Stimulated activated CD8-positive, alpha-beta memory T cell treated with anti-CD3 and anti-CD28 coated beads, Interleukin-4, amount 100 ng/mL, for 24 hours (primary cell): Measurements from ENCODE around the gene DISC1.
"Not testable (repeated sequence)": the region's sequence is repeated elsewhere in the genome, so short reads cannot be mapped to it uniquely, and the experiment has no call there.

Experiments used
- DNase-seq: peaks from one replicate; pipeline ENCODE4 v3.0.0-alpha.2; 2020; ENCODE audit warnings: low read depth

Gene DISC1

GRCh38 chr1:231699784-231700183 is 73.2 kb downstream of the DISC1 start:
- DNase-seq: no peak

GRCh38 chr1:231701306-231701705 is 74.7 kb downstream of the DISC1 start:
- no peak for DNase-seq

- DNase-seq: no peak
These were observed 75.7 kb downstream of the DISC1 start for GRCh38 chr1:231702331-231702730.

- no peak for DNase-seq
These were observed 76.2 kb downstream of the DISC1 start for GRCh38 chr1:231702804-231703203.

GRCh38 chr1:231705806-231706760 is 79.5 kb downstream of the DISC1 start:
- DNase-seq: no peak

- DNase-seq: no peak
These were observed 80.3 kb downstream of the DISC1 start for GRCh38 chr1:231706934-231707333.

GRCh38 chr1:231707407-231707806 is 80.8 kb downstream of the DISC1 start:
- DNase-seq: no peak

GRCh38 chr1:231708394-231708793 is 81.8 kb downstream of the DISC1 start:
- DNase-seq: no peak

- DNase-seq: no peak
These were observed 87.8 kb downstream of the DISC1 start for GRCh38 chr1:231714440-231714839.

- DNase-seq: no peak
These were observed 89.5 kb downstream of the DISC1 start for GRCh38 chr1:231715816-231716722.

GRCh38 chr1:231716879-231717278 is 90.3 kb downstream of the DISC1 start:
- no peak for DNase-seq

GRCh38 chr1:231719485-231720183 is 93.0 kb downstream of the DISC1 start:
- no peak for DNase-seq

- no peak for DNase-seq
These were observed 94.2 kb downstream of the DISC1 start for GRCh38 chr1:231720652-231721325.

GRCh38 chr1:231721436-231721835 is 94.8 kb downstream of the DISC1 start:
- no peak for DNase-seq

GRCh38 chr1:231722356-231722755 is 95.8 kb downstream of the DISC1 start:
- DNase-seq: no peak

- no peak for DNase-seq
These were observed 96.6 kb downstream of the DISC1 start for GRCh38 chr1:231723146-231723545.

- no peak for DNase-seq
These were observed 97.5 kb downstream of the DISC1 start for GRCh38 chr1:231724041-231724440.

GRCh38 chr1:231724876-231725647 is 98.5 kb downstream of the DISC1 start:
- no peak for DNase-seq

- no peak for DNase-seq
These were observed 100.6 kb downstream of the DISC1 start for GRCh38 chr1:231727171-231727570.

- DNase-seq: not testable (repeated sequence)
These were observed 102.4 kb downstream of the DISC1 start for GRCh38 chr1:231728987-231729386.

- DNase-seq: no peak
These were observed 103.0 kb downstream of the DISC1 start for GRCh38 chr1:231729544-231729943.
